HG03571 (cell line): ENCODE results near the gene CYBC1.
"Not testable (repeated sequence)": the region's sequence is repeated elsewhere in the genome, so short reads cannot be mapped to it uniquely, and the experiment has no call there.

Source experiments
- ATAC-seq: cut with Tn5 transposase; IDR thresholded peaks from one replicate; pipeline ENCODE4 v1.9.1; 2021; ENCODE audit not compliant: unreplicated experiment

The CYBC1 gene

GRCh38 chr17:82435601-82436583 lies 14.7 kb downstream of the CYBC1 start:
- ATAC-seq = no peak

GRCh38 chr17:82435103-82435502 lies 15.4 kb downstream of the CYBC1 start:
- ATAC-seq = no peak

- no peak for ATAC-seq
Observed at GRCh38 chr17:82434216-82434565, 16.4 kb downstream of the CYBC1 start.

GRCh38 chr17:82433560-82434215 lies 16.9 kb downstream of the CYBC1 start:
- no peak for ATAC-seq

- no peak for ATAC-seq
Observed at GRCh38 chr17:82432017-82432416, 18.5 kb downstream of the CYBC1 start.

- ATAC-seq = no peak
Observed at GRCh38 chr17:82429824-82430223, 20.7 kb downstream of the CYBC1 start.

GRCh38 chr17:82428546-82428945 lies 22.0 kb downstream of the CYBC1 start:
- no peak for ATAC-seq

- ATAC-seq = no peak
Observed at GRCh38 chr17:82424863-82425159, 25.7 kb downstream of the CYBC1 start.

GRCh38 chr17:82424001-82424862 lies 26.3 kb downstream of the CYBC1 start:
- ATAC-seq = no peak

GRCh38 chr17:82419540-82419939 lies 31.0 kb downstream of the CYBC1 start:
- no peak for ATAC-seq

- peak; percentile 74 for ATAC-seq
Observed at GRCh38 chr17:82418001-82418986, 32.3 kb downstream of the CYBC1 start, which contains the start of the genes HEXD and OGFOD3. Gene HEXD (plus strand): TSS chr17:82418347. CDS start chr17:82419800, 1,453 bp downstream. Gene OGFOD3 (minus strand): TSS chr17:82418586. CDS start chr17:82418485, 101 bp downstream.

GRCh38 chr17:82416771-82417170 lies 33.8 kb downstream of the CYBC1 start:
- ATAC-seq = no peak

GRCh38 chr17:82416264-82416663 lies 34.3 kb downstream of the CYBC1 start:
- ATAC-seq = no peak

GRCh38 chr17:82415786-82416185 lies 34.8 kb downstream of the CYBC1 start:
- ATAC-seq = no peak

- no peak for ATAC-seq
Observed at GRCh38 chr17:82415336-82415735, 35.2 kb downstream of the CYBC1 start.

GRCh38 chr17:82414548-82415281 lies 35.8 kb downstream of the CYBC1 start:
- ATAC-seq = no peak

GRCh38 chr17:82412535-82413520 lies 37.7 kb downstream of the CYBC1 start:
- ATAC-seq = no peak

GRCh38 chr17:82412081-82412480 lies 38.5 kb downstream of the CYBC1 start:
- not testable (repeated sequence) for ATAC-seq
